Astrocyte (in vitro differentiated cells and primary cell): ENCODE measurements around the gene DCST1.

ENCODE experiments used
- CTCF ChIP-seq: IDR thresholded peaks from 2 replicates; pipeline ENCODE4 v1.5.1; 2011; ENCODE audit warnings: low read depth, mild to moderate bottlenecking, inconsistent platforms, low read length, moderate library complexity; ENCODE audit not compliant: insufficient read depth
- EZH2 ChIP-seq: IDR thresholded peaks from 2 replicates; pipeline ENCODE4 v1.6.1; 2012; ENCODE audit warnings: mild to moderate bottlenecking, low read length, inconsistent platforms; ENCODE audit not compliant: insufficient read depth

- TF ChIP-seq CTCF (no peak), EZH2 (no peak)
Observed at GRCh38 chr1:155042789-155043188, 9.2 kb downstream of the DCST1 start.
